GM19395 (cell line): Measurements from ENCODE around the gene SCUBE1.

Experiments
- ATAC-seq: cut with Tn5 transposase; IDR thresholded peaks from one replicate; pipeline ENCODE4 v1.9.1; 2021; ENCODE audit warnings: mild to moderate bottlenecking, moderate library complexity; ENCODE audit not compliant: unreplicated experiment

Gene SCUBE1

DNA sequence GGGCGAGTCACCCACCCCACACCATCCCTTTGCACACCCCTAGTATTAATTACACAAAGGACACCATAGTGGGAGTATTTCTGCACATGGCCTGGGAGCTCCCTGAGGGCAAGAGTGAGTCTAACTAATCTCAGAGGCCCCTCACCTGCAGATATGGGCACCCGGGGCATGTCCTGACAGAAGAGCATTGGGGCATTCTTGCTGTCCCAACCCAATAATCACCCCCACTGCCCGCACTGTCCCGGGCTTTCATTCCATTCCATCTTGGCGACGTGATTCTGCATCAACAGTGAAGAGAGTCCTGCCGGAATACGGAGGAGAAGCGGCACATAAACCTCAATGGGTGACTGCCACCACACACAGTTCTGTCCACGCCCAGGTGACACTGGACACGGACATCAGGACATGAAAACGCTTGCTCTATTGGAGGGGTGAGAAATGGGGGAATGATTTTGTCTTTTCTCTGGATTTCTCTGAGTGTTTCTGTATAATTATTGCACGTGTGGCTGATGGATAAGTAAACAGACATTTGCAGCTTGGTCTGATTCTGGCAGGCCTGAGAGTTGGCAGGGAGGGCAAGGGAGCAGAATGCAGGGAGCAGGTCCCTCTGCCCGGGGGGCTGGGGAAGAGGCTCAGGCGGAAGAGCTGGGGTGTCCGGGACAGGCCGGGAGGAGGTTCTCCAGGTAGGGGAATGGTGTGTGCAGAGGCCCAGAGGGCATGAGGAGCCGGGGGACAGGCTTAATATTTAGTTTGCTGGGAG lies 38.2 kb downstream of the SCUBE1 start:
- ATAC-seq: no peak

DNA sequence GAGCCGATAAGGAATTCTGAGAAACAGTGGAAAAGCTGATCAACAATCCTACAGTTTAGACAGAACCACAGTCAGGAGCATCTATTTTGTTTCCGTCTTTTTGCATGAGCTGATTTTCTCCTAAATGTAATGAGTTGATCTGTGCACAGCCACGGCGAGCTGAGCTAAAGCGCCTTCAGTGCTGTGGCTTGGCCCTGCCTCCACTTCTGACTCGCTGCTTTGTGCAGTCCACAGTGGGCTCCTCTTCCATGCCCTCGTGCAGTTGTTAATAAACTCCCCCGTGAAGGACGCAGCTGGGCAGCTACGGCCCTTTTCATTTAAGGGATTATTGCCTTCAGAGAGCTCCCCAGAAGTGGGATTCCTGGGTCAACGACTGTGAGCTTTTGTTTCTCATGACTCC lies 39.4 kb downstream of the SCUBE1 start:
- no peak for ATAC-seq

DNA sequence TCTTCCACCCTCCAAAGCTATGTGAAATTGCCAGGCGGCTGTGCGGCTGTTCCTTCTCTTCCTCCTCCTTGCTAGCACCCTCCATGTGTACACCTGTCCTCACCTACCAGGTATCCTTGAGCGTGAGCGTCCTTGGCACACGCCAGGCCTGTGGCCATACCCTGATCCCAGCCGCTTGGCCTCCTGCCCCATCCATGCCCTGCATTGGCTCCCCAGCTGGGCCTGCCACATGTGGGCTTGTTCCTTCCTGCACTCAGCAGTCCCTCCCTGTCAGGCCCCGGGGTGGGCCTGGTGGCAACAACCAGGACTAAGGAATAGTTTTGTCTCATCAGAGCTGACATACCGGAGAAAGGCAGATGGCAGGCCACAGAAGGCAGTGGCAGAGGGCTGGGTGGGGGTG lies 40.0 kb downstream of the SCUBE1 start:
- ATAC-seq: no peak

DNA sequence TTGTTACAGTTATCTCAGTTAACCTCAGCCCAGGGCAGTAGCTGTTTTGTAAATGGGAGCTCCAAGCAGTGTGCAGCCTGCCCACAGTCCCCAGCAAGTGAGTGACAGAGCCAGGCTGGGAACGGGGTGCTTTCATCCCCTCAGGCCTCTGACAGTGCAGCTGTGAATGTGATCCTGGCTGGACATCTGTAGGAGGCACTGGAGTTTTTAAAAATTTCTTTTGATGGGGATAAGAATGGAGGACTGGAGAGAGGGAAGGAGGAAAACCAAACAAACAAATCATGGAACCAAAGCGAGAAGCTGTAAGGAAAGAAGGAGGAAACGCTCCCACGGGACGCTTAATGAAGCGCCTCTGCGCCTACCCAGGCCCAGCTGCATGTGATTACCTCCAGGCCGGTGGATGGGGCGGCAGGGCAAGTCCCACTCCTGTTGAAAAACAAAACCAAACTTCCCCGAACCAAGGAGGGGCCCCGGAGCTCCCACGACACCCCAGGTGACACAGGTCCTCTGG lies 40.6 kb downstream of the SCUBE1 start:
- no peak for ATAC-seq

DNA sequence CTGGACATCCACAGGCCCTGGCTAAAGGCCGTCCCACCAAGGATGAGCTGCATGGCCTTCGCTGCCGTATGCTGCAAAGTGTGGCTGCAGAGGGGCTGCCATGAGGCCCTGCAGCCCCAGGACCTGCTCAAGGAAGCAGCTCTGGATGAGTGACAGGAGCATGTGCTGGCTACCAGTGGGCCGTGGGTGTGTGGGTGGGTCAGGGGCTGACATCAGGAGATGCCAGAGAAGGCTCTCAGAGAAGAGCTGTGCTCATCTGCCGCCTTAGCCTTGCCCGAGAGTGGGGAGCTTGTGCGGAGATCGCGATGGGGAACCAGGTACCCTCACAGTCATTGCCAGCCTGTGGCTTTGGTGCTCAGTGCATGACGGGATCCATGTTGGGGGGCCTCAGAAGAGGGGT lies 41.3 kb downstream of the SCUBE1 start:
- no peak for ATAC-seq

DNA sequence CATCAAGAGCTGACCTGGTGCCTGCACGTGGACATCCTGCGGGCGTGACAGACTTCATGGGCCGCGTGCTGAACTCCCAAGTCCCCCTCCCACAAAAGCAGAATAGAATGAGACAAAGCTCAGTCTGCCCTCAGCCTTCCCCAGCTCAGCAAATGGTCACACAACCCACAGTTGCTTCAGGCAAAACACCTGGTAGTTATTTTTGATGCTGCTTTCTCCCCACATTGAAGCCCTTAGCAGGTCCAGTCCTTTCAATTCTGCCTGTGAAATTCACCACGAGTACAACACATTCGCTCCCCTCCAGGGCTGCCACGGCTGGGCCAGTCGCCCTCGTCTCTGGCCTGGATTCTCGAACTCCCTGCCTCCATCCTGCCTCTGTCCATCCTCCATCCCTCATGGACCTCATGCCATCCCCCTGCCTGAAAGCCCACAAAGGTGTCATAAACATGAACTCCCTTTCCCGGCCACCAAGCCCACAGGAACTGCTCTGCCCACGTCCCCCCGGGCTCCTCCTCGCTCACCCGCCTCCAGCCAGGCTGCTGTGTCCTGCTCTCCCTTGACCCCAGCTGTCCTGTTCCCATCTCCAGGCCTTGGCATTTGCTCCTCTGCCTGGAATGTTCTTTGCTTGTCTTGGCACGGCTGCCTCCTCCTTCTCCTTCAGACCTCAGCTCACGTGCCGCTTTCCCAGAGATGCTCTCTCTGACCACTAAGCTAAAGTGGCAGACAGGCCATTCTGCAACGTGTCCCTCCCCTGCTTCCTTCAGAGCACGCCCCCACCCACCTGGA lies 42.1 kb downstream of the SCUBE1 start:
- ATAC-seq: no peak

DNA sequence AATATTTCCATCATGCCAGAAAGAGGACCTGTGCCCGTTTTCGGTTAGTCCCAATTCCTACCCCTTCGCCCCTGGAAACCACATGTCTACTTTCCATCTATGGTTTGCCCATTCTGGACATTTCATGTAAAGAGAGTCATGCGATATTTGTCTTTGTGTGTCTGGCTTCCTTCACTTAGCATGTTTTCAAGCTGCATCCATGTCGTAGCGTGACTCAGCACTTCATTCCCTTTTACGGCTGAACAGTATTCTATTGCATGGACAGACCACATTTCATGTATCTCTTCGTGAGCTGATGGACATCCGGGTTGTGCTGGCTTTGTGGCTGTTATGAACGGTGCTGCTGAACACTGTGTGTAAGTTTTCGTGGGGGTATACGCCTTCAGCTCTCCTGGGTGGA lies 43.4 kb downstream of the SCUBE1 start:
- ATAC-seq: no peak

DNA sequence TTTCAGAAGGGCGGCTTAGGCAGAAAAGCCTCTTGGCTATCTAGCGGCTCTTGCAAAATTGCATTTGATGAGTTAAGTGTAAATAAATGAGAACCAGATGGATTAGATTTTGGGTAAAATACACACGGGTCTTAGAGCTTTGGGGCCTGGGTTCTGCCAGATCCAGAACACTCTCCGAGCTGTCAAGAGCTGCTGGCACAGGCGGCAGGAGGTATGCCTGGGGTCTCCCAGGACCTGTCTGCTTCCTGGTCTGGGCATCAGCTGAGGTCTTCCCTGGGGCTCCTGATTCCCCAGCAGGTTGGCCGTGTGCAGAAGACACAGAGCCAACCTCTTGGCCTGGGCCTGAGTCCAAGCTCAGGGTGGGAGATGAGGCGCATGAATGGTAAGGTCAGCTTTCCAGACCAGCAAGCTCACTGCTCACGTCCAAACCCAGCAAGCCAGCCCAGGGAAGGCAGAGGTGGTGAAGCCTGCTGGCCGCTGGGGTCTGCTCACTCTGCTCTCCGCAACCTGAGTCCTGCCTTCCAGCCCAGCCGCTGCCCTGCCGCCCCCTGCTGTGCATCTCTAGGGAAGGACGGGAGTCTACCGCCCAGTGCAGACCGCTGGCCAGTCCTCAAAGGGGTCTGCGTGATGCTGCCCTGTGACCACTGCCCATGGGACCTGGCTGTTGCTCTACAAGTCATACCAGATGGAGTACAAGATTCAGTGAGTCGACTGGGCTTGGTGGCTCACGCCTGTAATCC lies 44.9 kb downstream of the SCUBE1 start:
- ATAC-seq: no peak

DNA sequence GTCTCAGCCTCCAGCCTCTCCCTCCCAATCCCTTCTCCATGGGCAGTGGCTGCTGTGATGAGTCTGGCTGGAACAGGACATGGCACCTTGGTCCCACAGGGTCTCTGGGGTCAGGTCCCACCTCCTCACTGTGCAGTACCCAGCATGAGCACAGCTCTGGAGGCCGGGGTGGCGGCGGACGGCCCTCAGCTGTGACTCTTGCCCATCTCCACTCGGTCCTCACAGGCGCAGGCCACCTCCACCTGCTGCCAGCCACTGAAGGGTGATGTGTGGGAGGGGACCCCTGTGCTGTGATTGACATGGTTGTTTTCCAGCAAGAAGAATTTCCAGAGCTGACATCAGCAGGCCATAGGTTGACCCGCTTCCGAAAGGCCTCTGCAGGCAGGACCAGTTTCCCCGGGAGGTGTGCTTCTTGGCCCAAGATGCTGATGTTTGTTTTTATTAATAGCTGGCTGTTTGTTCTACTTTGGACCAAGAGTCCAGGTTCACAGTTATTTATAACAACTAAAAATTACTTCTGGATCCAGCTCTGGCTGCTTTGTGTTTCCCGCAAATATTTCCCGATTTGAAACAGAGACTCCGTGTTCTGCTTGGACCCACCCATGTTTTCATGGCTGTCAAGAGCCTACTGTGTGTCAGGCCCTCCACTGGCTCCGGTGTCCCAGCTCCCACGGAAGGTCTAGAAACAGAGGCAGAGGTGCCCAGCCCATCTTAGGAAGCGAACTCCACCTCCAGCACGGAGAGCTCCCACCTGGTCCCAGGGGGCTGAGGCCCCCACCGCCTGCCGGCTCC lies 45.7 kb downstream of the SCUBE1 start:
- ATAC-seq: no peak

DNA sequence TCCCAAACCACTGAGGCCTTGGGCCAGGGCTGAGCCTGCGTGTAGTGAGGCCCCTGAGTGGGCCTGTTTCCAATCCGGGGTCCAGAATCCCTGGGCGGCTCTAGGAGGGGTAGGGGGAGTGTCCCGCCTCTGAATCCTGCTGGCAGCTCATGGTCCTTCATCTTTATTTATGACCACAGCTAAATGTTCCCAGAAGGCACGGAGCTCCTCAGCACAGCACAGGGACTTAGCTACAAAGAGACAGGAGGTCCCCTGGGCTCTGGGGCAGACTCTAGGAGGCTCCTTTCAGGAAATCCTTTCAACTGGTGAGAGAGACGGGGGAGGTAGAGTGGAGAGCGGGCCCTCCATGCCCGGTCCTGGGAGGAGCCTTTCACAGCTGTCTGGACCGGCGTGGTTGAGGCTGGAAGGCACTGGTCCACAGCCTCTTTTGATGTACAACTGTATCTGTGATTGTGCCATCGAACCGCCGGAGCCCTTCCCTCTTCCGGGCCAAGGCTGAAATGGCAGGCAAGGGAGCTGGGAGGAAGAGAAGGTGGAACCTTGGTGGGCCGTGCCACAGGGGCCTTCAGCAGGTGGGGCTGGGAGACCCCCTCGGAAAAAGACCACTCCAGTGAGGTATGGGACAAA lies 46.8 kb downstream of the SCUBE1 start:
- ATAC-seq: no peak

DNA sequence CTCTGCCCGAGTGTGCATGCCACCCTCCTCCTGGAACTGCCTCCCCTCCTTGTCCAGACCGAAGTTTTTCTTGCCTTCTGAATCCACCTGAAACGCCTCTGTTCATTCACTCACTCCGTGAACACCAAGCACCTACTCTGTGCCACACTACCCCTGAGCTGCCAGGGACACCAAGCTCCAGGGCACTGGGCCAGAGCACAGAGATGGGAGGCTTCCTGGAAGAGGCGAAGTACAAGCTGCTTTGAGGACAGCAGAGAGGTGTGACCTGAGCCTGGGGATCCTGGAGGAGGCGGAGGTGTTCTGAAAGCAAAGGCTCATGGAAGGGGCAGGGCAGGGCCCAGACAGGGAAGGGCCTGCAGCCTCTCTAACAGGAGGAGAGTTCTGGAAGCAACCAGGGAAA lies 47.5 kb downstream of the SCUBE1 start:
- ATAC-seq: no peak

DNA sequence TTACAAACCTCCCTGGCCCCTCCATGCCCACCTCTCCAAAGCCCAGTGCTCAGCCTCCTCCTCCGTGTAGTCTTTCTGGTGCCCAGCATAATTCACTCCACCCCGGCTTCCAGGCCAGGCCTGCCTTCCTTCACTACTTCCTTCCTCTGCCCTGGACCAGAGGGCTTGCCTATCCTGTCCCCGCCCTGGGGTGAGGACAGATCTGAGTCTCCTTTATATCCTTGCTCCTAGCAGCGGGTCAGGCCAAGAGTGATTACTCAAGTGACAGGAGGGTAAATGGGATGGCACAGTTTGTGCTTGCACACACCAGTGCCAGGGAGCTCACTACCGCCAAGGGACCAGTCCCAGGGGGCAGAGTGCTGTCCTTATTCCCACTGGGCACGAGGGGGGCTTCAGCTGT lies 48.0 kb downstream of the SCUBE1 start:
- ATAC-seq: no peak

DNA sequence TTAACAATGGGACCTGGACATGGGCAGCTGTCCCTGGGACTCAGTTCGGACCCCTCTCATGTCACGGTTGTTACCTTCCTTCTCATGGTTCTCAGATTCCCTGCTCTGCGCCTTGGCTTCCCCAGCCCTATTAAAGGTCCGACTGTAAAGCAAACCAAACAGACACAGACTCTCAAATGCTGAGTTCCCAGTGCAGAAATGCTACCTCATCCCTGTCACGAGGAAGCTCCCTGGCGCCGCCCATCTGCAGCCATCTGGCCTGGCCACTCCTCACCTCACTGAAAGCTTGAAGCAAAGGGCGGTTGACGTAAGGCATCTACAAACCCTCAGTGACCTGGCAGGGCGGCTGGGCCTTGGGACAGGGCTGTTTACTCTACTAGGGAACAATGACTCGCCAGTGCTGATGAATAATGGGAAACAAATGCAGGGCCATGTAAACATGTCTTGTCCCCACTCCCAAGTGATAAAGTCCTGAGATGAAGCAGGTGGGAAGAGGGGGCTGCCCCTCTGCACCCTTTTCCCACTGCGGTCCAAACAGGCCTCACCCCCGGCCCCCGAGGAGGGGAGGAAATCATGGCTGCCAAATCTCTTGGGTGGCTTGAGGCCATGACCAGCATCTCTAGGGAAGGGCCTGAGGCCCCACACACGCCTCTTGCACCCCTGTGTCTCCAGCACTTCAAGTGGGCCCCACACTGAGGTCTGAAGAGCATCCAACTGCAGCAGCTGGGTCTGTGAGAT lies 49.3 kb downstream of the SCUBE1 start:
- ATAC-seq: no peak

DNA sequence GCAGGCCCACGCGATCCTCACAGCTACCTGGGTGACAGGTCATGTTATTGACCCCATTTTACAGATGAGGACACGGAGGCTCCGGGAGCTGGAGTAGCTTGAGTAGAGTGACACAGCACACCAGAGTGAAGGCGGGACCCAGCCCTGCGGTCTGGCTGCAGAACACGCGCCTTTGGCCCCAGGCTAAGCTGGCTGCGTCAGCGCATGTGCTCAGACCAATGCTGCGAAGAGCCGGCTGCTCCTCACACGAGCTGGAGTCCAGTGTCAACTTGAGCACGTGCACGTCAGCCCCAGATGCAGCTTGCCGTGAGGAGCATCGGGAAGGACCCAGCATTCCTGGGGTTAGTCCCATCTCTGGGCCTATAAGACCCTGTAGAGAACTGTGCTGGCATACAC lies 49.9 kb downstream of the SCUBE1 start:
- no peak for ATAC-seq

DNA sequence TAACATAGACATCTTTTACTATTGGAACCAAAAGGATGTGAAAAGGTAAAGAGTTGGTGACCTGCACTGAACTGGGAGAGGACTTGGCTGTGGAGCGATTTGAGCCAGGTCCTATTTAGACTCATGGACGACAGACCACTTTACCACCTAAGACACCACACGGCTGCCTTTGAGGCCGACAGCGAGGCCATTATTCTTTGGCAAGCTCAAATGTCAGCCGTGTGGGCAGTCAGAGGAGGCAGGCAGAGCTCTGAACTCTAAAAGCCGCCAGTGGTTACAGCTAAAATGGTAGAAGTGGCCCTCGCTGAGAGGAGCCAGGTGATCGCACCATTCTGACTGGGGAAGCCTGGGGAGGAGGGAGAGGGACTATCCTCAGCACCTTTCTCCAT lies 50.5 kb downstream of the SCUBE1 start:
- ATAC-seq: no peak

DNA sequence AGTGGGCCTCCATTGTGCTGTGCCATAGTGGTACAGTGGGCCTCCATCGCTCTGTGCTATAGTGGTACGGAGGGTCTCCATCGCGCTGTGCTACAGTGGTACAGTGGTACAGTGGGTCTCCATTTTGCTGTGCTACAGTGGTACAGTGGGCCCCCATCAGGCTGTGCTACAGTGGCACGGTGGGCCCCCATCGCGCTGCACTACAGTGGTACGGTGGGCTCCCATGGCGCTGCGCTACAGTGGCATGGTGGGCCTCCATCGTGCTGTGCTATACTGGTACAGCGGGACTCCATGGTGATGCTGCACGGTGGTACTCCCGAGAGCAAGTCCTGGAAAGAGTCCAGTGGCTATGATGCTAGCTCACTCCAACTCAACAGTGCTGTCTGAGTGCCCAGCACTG lies 51.8 kb downstream of the SCUBE1 start:
- no peak for ATAC-seq

DNA sequence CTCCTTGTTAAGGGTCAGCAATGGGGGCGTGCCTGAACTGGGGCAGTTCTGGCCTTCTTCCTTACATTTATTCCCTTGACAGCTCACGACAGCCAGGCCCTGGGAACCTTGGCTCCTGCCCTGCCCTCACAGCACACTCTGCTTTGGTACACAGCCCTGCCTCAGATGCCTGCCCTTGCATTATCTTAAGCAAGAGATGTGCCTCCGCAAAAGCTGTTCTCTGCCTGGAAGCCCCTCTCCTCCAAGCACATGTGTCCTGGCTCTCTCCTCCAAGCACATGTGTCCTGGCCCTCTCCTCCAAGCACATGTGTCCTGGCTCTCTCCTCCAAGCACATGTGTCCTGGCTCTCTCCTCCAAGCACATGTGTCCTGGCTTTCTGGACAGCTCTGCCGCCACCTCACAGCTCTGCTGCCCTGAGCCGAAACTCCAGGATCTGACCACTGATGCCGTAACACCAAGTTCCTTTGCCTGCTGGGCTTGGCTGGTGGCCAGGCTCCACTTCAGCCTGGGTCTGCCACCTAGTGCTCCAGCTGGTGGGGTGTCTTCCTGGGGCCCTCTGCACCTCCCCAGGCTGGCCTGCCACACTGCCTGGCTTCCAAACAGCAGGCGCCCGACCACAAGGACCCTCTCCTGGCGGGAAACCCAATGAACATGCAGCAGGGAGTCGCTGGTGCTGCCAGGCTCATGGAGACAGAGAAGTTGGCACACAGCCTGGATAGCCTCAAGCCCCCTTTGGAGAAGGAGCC lies 53.0 kb downstream of the SCUBE1 start:
- ATAC-seq: no peak

DNA sequence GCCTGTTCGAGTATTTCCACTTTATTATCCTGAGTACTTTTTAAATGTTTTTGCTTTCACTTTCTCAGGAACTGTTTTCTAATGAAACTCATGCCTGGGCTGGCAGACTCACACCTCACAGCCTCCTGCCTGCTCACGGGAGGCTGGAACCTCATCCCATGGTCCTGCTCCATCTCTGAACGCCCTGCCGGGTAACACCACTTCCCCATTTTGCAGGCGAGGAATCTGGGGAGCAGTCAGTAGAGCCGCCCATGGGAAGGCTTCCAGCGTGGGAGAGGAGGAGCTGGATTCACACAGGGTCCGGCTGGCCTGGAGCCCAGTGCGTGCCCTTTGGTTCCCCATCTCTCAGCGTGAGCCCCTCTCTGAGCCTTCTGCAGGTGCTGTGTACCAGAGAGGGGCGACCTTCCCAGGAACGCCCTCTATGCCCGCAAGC lies 53.6 kb downstream of the SCUBE1 start:
- no peak for ATAC-seq
